Glutamatergic neuron (in vitro differentiated cells): Measurements from ENCODE around the gene CTSA. TPM values are rescaled to one million over a fixed set of nuclear protein-coding genes. Genes with fewer than 3 reads are reported as not detected.

Experiments used
- DNase-seq: peaks from one replicate; pipeline ENCODE4 v3.0.0; 2022
- H3K27ac Mint-ChIP-seq: one replicate; pipeline ENCODE4 v1.8.0; 2020; ENCODE audit warnings: mild to moderate bottlenecking, mixed read lengths, inconsistent platforms; ENCODE audit not compliant: unreplicated experiment
- H3K27me3 Mint-ChIP-seq: one replicate; pipeline ENCODE4 v1.8.0; 2020; ENCODE audit warnings: mild to moderate bottlenecking, moderate library complexity, mixed read lengths, inconsistent platforms; ENCODE audit not compliant: unreplicated experiment
- H3K36me3 Mint-ChIP-seq: one replicate; pipeline ENCODE4 v1.8.0; 2020; ENCODE audit warnings: mild to moderate bottlenecking, mixed read lengths, inconsistent platforms; ENCODE audit not compliant: unreplicated experiment
- H3K4me1 Mint-ChIP-seq: one replicate; pipeline ENCODE4 v1.8.0; 2020; ENCODE audit warnings: mild to moderate bottlenecking, low read depth, mixed read lengths, inconsistent platforms; ENCODE audit not compliant: unreplicated experiment
- H3K4me3 Mint-ChIP-seq: one replicate; pipeline ENCODE4 v1.8.0; 2020; ENCODE audit warnings: mild to moderate bottlenecking, mixed read lengths, inconsistent platforms; ENCODE audit not compliant: unreplicated experiment
- H3K9me3 Mint-ChIP-seq: one replicate; pipeline ENCODE4 v1.8.0; 2020; ENCODE audit warnings: mild to moderate bottlenecking, moderate library complexity, mixed read lengths, inconsistent platforms; ENCODE audit not compliant: unreplicated experiment
- total RNA-seq: library from RNA; stranded (reverse); fragmentation: NEBNext Ultra II Directional; extraction: Animal tissue kit (Norgen Biotek cat#: 25700); gene quantifications from one replicate; pipeline ENCODE4 v1.2.1, GENCODE V29; 2021; ENCODE audit not compliant: unreplicated experiment
- TF ChIP-seq, protein P1 (sequence below): fragments of 200-600 bp; sonication (generic); IDR thresholded peaks from one replicate; pipeline ENCODE4 v1.5.0; 2021; ENCODE audit not compliant: partially characterized antibody, unreplicated experiment

Gene CTSA
- total RNA-seq, 1 donor from 2014 or later = 63.7 TPM

- H3K4me3 Mint-ChIP-seq = peak overlapping the region; percentile 99
- peaks cover 11% of the 10 kb centered on the region for H3K9me3 Mint-ChIP-seq
- no peaks in the 10 kb centered on the region for H3K36me3 Mint-ChIP-seq
- peak; percentile 79 for DNase-seq
- TF ChIP-seq, protein P1, sequence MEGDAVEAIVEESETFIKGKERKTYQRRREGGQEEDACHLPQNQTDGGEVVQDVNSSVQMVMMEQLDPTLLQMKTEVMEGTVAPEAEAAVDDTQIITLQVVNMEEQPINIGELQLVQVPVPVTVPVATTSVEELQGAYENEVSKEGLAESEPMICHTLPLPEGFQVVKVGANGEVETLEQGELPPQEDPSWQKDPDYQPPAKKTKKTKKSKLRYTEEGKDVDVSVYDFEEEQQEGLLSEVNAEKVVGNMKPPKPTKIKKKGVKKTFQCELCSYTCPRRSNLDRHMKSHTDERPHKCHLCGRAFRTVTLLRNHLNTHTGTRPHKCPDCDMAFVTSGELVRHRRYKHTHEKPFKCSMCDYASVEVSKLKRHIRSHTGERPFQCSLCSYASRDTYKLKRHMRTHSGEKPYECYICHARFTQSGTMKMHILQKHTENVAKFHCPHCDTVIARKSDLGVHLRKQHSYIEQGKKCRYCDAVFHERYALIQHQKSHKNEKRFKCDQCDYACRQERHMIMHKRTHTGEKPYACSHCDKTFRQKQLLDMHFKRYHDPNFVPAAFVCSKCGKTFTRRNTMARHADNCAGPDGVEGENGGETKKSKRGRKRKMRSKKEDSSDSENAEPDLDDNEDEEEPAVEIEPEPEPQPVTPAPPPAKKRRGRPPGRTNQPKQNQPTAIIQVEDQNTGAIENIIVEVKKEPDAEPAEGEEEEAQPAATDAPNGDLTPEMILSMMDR = no peak
- H3K4me1 Mint-ChIP-seq = peaks cover 11% of the 10 kb centered on the region
- peak overlapping the region; percentile 100 for H3K27ac Mint-ChIP-seq
- peaks cover 12% of the 10 kb centered on the region for H3K27me3 Mint-ChIP-seq
These were observed 42.3 kb downstream of the CTSA start for GRCh38 chr20:45933266-45934045.

DNA sequence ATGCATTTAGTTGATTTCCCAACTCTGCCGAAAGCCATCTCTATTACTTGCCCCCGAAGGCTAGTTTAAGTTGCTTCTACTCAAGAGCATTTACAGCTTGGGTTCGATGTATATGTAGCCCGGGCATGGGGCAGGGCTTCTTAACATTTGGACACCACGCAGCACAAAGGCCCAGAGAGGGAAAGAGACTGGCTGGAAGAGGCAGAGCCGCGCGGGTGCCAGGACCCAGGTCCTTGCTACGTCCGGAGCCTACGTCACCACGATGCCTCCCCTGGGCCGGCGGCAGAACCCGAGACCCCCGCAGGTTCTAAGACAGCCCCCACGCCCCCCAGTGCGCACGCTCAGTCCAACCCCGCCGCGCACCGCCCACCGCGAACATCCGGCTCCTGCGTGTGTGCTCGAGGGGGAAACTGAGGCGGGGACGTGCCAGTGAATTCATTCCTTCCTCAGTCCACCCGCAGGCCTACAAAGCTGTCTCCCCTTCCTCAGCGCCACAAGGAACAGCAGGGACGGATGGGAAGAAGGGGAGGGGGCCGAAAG is 43.0 kb downstream of the CTSA start:
- no peaks in the 10 kb centered on the region for H3K36me3 Mint-ChIP-seq
- H3K4me1 Mint-ChIP-seq = peaks cover 12% of the 10 kb centered on the region
- peak overlapping the region; percentile 100 for H3K27ac Mint-ChIP-seq
- peak; percentile 90 for DNase-seq
- peaks cover 11% of the 10 kb centered on the region for H3K9me3 Mint-ChIP-seq
- H3K27me3 Mint-ChIP-seq = peaks cover 13% of the 10 kb centered on the region
- H3K4me3 Mint-ChIP-seq = peak overlapping the region; percentile 99
- TF ChIP-seq, protein P1 = no peak

DNA sequence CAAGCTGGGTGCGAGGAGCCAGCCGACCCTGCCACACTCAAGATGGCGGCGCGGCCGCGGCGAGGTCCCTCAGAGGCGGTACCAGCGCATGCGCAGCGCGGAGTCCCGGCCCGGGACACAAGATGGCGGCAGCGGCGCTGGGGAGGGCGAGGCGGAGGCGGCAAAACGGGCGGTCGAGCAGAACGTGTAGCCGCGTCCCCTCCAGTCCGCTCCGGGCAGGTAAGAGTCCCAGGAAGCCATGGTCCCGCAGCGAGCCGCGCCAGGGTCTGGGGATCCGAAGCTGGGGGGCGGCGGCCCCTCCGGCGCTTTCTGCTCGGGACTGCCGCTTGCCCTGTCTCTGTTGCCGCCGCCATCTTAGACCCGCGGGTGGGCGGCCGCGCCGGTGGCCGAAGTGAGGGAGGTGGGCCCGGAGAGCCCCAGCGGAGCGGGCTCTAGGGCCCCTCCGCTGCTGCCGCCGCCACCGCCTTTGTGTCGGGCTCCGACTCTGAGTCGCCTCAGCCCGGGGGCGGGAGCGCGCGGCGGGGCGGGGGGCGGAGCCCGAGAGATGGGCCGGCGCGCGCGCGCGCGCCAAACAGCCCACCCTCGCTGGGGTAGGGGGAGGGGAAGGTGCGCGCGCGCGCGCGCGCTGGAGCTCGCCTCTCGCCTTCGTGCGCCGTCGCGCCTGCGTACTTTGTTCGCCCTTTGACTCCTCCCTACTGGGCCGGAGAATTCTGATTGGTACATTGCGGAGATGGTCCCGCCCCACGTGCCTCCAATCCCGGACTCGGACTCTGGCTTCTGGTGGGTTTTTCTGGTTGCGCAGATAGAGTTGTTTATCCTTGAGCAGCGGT is 43.7 kb downstream of the CTSA start, which contains the start of gene PCIF1:
Gene PCIF1, plus strand, starts transcription at position 98 of the 830 bp plus-strand sequence. CDS start 4,317 bp downstream, outside the sequence.
- Mint-ChIP-seq H3K27ac (peak within 1 kb of the TSS; percentile 100), H3K27me3 (peaks cover 13% of the 10 kb centered on the region), H3K4me1 (peaks cover 12% of the 10 kb centered on the region), H3K4me3 (peak within 1 kb of the TSS; percentile 99), H3K36me3 (no peaks in the 10 kb centered on the region), H3K9me3 (peaks cover 11% of the 10 kb centered on the region)
- TF ChIP-seq, protein P1 = no peak
- DNase-seq = peak; percentile 99

GRCh38 chr20:45935416-45936046 is 44.4 kb downstream of the CTSA start:
- Mint-ChIP-seq H3K4me1 (peaks cover 12% of the 10 kb centered on the region), H3K36me3 (no peaks in the 10 kb centered on the region), H3K9me3 (peaks cover 11% of the 10 kb centered on the region), H3K27me3 (peaks cover 13% of the 10 kb centered on the region), H3K4me3 (peak overlapping the region; percentile 92), H3K27ac (peak overlapping the region; percentile 94)
- TF ChIP-seq, protein P1 = no peak
- DNase-seq = no peak
